ENCODE measurements around the gene TRMT11. TPM values are rescaled to one million over a fixed set of nuclear protein-coding genes. Genes with fewer than 3 reads are reported as not detected.
A peak's percentile ranks its signal among the peaks of the same experiment; 100 is the strongest.

TRMT11 gene
- total and polyA plus RNA-seq, 9 of the 15 experiments (the other 6 are each of a cell fraction or from before 2014, with no cell fraction given) = 38.8 to 88.0 (median 59.8) TPM

DNA sequence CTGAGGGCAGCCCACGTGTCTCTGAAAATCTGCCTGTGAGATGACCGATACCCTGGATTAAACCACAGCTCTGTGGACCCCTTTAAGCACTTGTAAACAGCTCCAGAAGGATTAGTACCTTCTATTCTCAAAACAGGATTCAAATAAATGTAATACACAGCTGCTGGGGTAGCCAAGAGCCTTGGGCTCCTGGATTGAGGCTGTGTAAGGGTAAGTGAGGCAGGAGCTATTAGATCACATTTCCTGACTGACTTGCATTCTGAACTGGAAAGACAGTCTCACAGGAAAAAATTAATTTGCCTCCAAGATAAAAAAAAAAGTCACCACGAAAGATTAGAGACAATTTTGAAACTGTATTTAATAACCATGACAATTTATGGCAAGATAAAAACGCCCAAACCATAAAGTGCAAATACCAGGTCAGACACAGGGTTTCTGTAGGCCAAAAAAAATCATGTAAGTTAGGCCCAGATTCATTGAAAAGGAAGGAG is 78.0 kb downstream of the TRMT11 start (continued):
- TF ChIP-seq HNRNPUL1 (IDR thresholded peaks at IDR 0.05; ENCODE audit: low read length) = no peak

DNA sequence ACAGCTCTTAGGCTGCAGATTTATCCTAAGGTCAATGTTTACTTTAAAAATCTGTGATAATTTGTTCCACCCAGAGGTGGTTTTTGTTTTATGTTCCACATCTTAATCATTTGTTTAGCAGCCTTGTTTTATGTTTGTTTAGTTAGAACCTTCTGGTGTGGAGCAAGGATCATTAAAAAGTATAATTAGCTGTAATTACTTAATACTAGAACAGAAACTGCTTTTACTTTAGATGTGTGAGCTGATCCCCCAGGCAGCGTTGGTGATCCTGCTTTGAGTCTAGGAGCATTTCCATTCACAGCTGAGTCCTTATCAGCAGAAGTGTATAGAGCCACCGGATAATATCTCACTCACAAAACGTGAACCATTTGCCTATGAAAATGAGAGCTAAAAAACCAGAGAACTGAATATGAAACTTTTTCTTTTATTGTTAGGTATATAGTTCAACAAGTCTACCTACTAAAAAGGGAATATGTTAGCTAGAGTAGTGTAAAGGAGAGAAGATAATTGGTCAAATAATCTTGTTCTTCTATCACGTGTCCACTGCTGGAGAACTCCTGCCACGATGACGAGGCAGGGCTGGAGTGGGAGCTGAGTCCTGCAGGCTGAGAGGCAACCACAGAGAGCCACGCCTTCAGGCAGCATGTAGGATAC is 78.5 kb downstream of the TRMT11 start:
- FAIRE-seq = peak; percentile 78
- Histone ChIP-seq H3K9ac (ENCODE audit: insufficient read depth in 1 of 2, low read depth in 2 of 2, low read length in 2 of 2) (no peak overlapping the region), H2AFZ (ENCODE audit: low read depth, low read length) (peak overlapping the region; percentile 55), H3K9me1 (ENCODE audit: control insufficient read depth, insufficient read depth, low read length) (no peaks in the 10 kb centered on the region), H3K9me3 (replicated peaks; ENCODE audit: control insufficient read depth, insufficient read depth, low read depth, low read length) (no peaks in the 10 kb centered on the region), H3K27ac (ENCODE audit: extremely low read depth, low read depth, low read length) (peak overlapping the region; percentile 1; the same call in 1 of the 3 replicates), H3K4me2 (ENCODE audit: insufficient read depth, low read length) (peak overlapping the region; percentile 37; the same call in 1 of the 2 replicates), H3K4me3 (no peak overlapping the region), H3K4me1 (replicated peaks in 1 of 2; ENCODE audit: control insufficient read depth in 2 of 2, insufficient read depth in 2 of 2, low read length in 2 of 2) (peaks cover 18 to 32% of the 10 kb centered on the region in 2 experiments), H3K36me3 (ENCODE audit: control insufficient read depth, insufficient read depth, low read length) (peaks cover 19% of the 10 kb centered on the region; the same call in 2 of the 3 replicates), H3K79me2 (ENCODE audit: control insufficient read depth, insufficient read depth, low read length) (no peaks in the 10 kb centered on the region; the same call in 2 of the 3 replicates), H4K20me1 (replicated peaks; ENCODE audit: control insufficient read depth, insufficient read depth, low read length) (no peaks in the 10 kb centered on the region), H3K27me3 (ENCODE audit: control insufficient read depth in 2 of 2, insufficient read depth in 2 of 2, low read length in 2 of 2) (no peaks in the 10 kb centered on the region)
- peak; percentile 91 for ATAC-seq
- in situ Hi-C loops (cut with MboI) = no loop called here
- POLR2A ChIA-PET = interaction anchor here (0.7 to 3.7 kb wide), 5 partner anchors 11 to 106 kb away, joined by 3 to 40 read pairs (median 3); no protein-coding TSS in a partner anchor
- 0% methylated on average over 7 of the region's 7 CpGs for WGBS (ENCODE audit: insufficient coverage, low coverage, missing lambda C conversion rate)
- CTCF ChIA-PET (ENCODE audit: low intra/inter-chr PET ratio) = no interaction called here
- BruUV-seq (replicated peaks) = no TSS peak
- intact Hi-C loops (cut with micrococcal nuclease) = loop anchor here (1.0 kb wide), 1 partner anchor 10 kb away; no protein-coding TSS in a partner anchor
- peak; percentile 54 to 83 (median 68) for DNase-seq (ENCODE audit: extremely low read depth in 1 of 4, low spot score in 3 of 4)
- TF ChIP-seq ILK (tag; IDR thresholded peaks at IDR 0.05; ENCODE audit: borderline replicate concordance, low read depth) (no peak), CBX5 (IDR thresholded peaks at IDR 0.05; ENCODE audit: borderline replicate concordance, low read depth) (no peak), PTTG1 (tag; IDR thresholded peaks at IDR 0.05; ENCODE audit: low read depth) (0 out of 2 replicates have a peak, but pooled peaks have one; percentile 24), ASH1L (IDR thresholded peaks at IDR 0.05; ENCODE audit: borderline replicate concordance, low read depth, partially characterized antibody) (no peak), TBL1XR1 (IDR thresholded peaks at IDR 0.05; ENCODE audit: low read length in 2 of 2) (no peak), JUND (IDR thresholded peaks at IDR 0.05; ENCODE audit: borderline replicate concordance, low read depth, low read length) (no peak; the same call in 1 of the 2 replicates), JUND (tag; IDR thresholded peaks at IDR 0.05; ENCODE audit: borderline replicate concordance, low read depth, low read length) (peak; percentile 60; the same call in 2 of the 3 replicates), ZSCAN32 (CRISPR knock-in tag; IDR thresholded peaks at IDR 0.05) (no peak), PPARD (CRISPR knock-in tag; IDR thresholded peaks at IDR 0.05) (no peak), MAFG (tag; conservative IDR thresholded peaks at IDR 0.05) (peak; percentile 52), ARID1B (IDR thresholded peaks at IDR 0.05) (peak; percentile 63), NFE2 (IDR thresholded peaks at IDR 0.05; ENCODE audit: low read depth) (peak; percentile 84), ETV1 (tag; conservative IDR thresholded peaks at IDR 0.05; ENCODE audit: low read depth) (no peak)
- TF ChIP-seq, protein P1, sequence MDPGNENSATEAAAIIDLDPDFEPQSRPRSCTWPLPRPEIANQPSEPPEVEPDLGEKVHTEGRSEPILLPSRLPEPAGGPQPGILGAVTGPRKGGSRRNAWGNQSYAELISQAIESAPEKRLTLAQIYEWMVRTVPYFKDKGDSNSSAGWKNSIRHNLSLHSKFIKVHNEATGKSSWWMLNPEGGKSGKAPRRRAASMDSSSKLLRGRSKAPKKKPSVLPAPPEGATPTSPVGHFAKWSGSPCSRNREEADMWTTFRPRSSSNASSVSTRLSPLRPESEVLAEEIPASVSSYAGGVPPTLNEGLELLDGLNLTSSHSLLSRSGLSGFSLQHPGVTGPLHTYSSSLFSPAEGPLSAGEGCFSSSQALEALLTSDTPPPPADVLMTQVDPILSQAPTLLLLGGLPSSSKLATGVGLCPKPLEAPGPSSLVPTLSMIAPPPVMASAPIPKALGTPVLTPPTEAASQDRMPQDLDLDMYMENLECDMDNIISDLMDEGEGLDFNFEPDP (CRISPR knock-in tag; IDR thresholded peaks at IDR 0.05) = no peak
- TF ChIP-seq, protein P2, sequence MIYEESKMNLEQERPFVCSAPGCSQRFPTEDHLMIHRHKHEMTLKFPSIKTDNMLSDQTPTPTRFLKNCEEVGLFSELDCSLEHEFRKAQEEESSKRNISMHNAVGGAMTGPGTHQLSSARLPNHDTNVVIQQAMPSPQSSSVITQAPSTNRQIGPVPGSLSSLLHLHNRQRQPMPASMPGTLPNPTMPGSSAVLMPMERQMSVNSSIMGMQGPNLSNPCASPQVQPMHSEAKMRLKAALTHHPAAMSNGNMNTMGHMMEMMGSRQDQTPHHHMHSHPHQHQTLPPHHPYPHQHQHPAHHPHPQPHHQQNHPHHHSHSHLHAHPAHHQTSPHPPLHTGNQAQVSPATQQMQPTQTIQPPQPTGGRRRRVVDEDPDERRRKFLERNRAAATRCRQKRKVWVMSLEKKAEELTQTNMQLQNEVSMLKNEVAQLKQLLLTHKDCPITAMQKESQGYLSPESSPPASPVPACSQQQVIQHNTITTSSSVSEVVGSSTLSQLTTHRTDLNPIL (CRISPR knock-in tag; IDR thresholded peaks at IDR 0.05) = no peak
- TF ChIP-seq, protein P3, sequence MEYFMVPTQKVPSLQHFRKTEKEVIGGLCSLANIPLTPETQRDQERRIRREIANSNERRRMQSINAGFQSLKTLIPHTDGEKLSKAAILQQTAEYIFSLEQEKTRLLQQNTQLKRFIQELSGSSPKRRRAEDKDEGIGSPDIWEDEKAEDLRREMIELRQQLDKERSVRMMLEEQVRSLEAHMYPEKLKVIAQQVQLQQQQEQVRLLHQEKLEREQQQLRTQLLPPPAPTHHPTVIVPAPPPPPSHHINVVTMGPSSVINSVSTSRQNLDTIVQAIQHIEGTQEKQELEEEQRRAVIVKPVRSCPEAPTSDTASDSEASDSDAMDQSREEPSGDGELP (CRISPR knock-in tag; IDR thresholded peaks at IDR 0.05; ENCODE audit: borderline replicate concordance) = peak; percentile 41

Data from K562 (cell line).